ENCODE measurements around the gene PLA2R1.
"Not testable (repeated sequence)": the region's sequence is repeated elsewhere in the genome, so short reads cannot be mapped to it uniquely, and the experiment has no call there.

Gene PLA2R1

GRCh38 chr2:159982842-159983785 is 79.3 kb downstream of the PLA2R1 start:
- peak; percentile 65 for DNase-seq (ENCODE audit: low read depth)

DNA sequence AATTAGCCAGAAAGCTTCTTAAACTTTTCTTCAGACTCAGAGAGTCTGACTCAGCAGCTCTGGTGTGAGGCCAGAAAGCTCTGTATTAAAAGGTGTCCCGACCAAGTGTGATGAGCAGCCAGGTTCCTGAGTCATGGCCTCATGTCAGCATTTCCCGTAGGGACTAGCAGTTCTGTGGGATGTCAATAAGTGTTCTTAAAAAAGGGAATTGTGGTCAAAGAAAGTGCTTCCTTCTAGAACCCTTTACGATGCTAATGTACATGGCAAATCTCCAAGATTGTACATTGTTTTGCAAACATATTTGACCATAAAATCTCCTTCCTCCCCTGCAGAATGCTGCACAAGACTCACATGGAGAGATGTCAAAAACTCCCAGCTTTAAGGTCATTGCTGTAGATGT is 80.1 kb downstream of the PLA2R1 start:
- peak; percentile 60 for DNase-seq (ENCODE audit: low read depth)

- DNase-seq (ENCODE audit: low read depth) = no peak
Observed at GRCh38 chr2:159976527-159977160, 85.8 kb downstream of the PLA2R1 start.

- DNase-seq (ENCODE audit: low read depth) = no peak
Observed at GRCh38 chr2:159973325-159973724, 89.1 kb downstream of the PLA2R1 start.

GRCh38 chr2:159971365-159972152 is 90.9 kb downstream of the PLA2R1 start:
- DNase-seq (ENCODE audit: low read depth) = no peak

GRCh38 chr2:159970548-159970947 is 91.9 kb downstream of the PLA2R1 start:
- DNase-seq (ENCODE audit: low read depth) = not testable (repeated sequence)

DNA sequence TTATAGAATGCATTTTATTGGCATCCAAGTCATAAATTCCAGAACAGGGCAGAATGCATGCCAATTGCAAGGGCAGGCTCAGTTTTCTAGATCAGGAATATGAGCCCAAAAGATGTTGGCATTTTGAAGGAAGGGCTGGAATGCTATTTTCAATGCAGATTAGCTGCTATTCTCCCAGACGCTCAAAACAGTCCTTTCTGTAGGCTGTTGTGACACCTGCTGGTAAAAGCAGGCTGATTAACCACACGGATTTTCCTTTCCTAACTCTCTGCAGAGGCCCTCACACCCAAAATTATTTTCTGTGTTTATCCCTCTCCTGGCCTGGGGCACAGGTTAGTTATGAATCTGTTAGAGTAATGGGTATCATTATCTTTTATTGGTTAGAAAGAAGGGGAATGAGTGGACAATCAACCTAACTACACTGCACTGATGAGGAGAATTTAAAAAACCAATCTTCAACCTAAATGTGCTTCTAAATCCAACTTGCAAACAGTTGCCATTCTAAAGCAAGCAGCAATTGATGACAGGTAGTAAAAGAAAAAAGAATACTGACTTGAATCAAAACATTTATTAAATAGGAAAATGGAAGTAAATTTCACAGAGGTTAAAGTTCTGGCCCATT is 94.0 kb downstream of the PLA2R1 start:
- peak; percentile 55 for DNase-seq (ENCODE audit: low read depth)

DNA sequence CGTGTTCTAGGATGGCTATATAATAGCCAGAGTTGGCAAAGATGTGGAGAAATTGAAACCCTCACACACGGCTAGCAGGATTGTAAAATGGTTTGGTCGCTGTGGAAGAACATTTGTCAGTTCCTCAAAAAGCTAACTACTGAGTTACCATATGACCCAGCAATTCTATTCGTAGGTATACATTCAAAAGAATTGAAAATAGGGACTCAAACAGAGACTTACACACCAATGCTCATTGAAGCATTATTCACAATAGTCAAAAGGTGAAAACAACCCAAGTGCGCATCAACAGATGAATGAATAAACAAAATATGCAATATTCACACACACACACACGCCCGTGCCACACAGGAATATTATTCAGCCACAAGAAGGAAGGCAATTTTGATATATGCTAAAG is 98.7 kb downstream of the PLA2R1 start:
- DNase-seq (ENCODE audit: low read depth) = no peak

- DNase-seq (ENCODE audit: low read depth) = not testable (repeated sequence)
Observed at GRCh38 chr2:159962513-159962912, 99.9 kb downstream of the PLA2R1 start.

DNA sequence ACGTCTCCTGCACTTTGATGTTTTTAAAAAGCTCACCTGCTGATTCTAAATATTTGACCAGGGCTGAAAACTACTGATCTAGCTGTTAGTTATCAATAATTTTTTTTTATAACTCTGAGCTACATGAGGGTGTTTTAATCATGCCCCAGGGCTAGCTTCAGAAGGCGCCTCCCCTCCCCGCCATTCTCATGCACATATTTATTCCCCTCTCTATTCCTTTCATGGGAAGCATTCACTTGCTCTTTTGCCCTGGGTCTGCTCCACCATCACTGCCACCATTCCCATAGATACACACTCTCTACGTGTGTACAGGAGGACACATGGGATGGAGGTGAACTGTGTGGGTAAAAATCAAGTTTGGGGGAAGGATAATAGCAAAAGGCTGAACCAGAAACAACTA is 101.0 kb downstream of the PLA2R1 start:
- no peak for DNase-seq (ENCODE audit: low read depth)

GRCh38 chr2:159961037-159961436 is 101.4 kb downstream of the PLA2R1 start:
- DNase-seq (ENCODE audit: low read depth) = peak; percentile 17

- DNase-seq (ENCODE audit: low read depth) = peak; percentile 91
Observed at GRCh38 chr2:159960414-159960813, 102.0 kb downstream of the PLA2R1 start.

GRCh38 chr2:159959136-159959535 is 103.3 kb downstream of the PLA2R1 start:
- DNase-seq (ENCODE audit: low read depth) = no peak

GRCh38 chr2:159953136-159953823 is 109.1 kb downstream of the PLA2R1 start:
- no peak for DNase-seq (ENCODE audit: low read depth)

DNA sequence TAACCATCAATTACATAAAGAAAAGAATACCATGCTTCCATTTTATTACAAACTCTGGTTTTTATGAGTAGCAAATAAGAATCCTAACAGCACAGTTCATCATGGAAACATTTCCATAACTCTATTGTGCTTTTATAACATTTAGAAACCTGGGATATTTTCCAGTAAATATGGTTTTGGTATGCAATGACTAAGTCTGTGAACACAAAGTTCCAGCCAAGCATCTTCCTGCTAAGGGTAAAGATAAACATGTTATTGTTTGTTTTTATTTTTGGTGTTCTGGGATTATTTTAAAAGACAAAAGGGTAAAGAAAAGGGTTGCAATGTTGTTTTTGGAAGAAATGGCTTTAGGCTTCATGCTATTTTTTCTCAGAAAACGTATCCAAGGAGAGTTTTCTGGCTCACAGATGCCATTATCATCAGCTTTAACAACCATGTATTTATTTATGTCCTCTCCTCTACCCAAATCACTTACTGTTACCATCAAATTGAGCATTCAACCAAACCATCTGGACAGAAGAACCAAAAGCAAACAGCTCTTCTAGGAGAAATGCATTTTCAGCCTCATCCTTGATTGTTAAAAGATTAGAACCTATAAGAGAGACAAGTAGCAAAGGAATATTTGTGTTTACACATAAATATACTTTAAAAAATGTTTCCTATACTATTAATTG is 116.0 kb downstream of the PLA2R1 start:
- peak; percentile 78 for DNase-seq (ENCODE audit: low read depth)

DNA sequence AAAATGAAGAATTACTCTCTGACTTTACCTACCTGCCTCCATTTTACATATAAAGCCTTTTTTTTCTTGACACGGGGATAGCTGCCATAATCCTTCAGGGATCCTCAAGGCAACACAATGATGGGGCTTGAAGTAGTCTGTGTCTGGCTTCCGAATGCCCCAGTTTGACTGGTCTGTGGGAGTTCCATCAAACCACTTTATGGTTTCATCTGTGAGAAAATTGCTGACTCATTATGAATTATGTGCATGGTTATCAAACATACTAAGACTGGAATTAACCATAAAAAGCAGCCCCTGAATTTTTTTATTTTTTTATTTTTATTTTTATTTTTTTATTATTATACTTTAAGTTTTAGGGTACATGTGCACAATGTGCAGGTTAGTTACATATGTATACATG is 117.5 kb downstream of the PLA2R1 start:
- peak; percentile 83 for DNase-seq (ENCODE audit: low read depth)

- peak; percentile 19 for DNase-seq (ENCODE audit: low read depth)
Observed at GRCh38 chr2:159942146-159942545, 120.3 kb downstream of the PLA2R1 start.

DNA sequence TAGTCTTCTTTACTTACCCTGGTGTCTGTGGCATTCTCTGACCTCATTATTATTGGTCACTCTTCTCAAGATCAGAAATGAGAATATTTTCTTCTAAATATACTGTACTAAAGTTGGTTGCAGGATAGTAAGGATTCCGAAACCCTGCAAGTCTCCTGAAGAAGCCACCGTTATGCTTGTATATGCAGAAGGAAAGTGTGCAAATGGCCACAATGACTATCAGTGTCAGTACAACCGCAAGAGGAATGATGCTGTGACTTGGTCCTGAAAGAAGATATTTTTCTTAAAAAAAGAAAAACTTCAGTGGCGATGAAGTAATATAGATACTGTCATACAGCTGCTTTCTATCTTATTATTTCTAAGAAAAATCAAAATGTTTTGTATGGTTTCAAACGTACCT is 120.7 kb downstream of the PLA2R1 start:
- no peak for DNase-seq (ENCODE audit: low read depth)

- peak; percentile 32 for DNase-seq (ENCODE audit: low read depth)
Observed at GRCh38 chr2:159939946-159940345, 122.5 kb downstream of the PLA2R1 start.

DNA sequence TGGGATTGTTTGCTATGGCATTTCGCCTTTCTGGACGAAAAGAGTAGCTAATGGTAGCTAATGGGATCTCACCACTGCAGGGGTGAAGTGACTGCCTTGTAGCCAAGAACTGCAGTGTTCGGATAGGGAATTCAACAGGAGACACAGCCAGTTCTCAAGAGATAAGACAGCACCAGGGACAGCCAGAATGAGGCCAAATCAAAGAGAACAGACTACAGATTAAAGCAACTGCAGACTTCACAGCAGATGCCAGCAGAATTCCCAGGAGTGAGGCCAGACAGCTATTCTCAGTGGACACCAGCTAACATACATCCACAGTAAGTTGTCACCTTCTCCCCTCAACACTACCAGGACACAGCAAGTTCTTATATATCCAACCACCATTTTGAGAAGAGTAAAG is 124.0 kb downstream of the PLA2R1 start:
- DNase-seq (ENCODE audit: low read depth) = no peak

GRCh38 chr2:159936471-159936870 is 125.9 kb downstream of the PLA2R1 start:
- DNase-seq (ENCODE audit: low read depth) = peak; percentile 2
